Astrocyte (in vitro differentiated cells and primary cell): ENCODE measurements around the gene JMJD1C.

ENCODE experiments used
- CTCF ChIP-seq: IDR thresholded peaks from 2 replicates; pipeline ENCODE4 v1.5.1; 2011; ENCODE audit warnings: low read depth, mild to moderate bottlenecking, inconsistent platforms, low read length, moderate library complexity; ENCODE audit not compliant: insufficient read depth
- EZH2 ChIP-seq: IDR thresholded peaks from 2 replicates; pipeline ENCODE4 v1.6.1; 2012; ENCODE audit warnings: mild to moderate bottlenecking, low read length, inconsistent platforms; ENCODE audit not compliant: insufficient read depth

DNA sequence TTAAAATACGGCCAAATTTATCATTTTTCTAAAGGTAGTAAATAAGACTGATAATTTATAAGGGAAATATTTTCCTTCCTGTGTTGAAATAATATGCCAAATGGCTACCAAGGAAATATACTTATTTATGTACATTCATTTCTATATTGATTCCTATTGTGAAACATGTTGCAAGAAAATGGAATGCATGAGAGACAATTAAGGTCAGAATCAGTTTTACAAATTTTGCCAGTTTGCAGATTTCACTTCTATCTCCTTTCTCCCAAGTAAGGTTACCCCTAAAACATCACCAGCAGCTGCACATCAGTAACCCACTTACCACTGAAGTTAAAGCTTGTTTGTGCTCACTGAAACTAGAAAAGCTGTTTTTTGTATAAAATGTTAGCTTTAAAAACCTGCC lies 36.2 kb upstream of the JMJD1C start:
- TF ChIP-seq CTCF, result no peak
- TF ChIP-seq EZH2, result no peak
